NOMO-1 (cell line): Measurements from ENCODE around the gene NTHL1.
A peak's percentile ranks its signal among the peaks of the same experiment; 100 is the strongest.
"Not testable (repeated sequence)": the region's sequence is repeated elsewhere in the genome, so short reads cannot be mapped to it uniquely, and the experiment has no call there.

Source experiments
- DNase-seq, 2 experiments: peaks; one replicate each; lab custom pipeline; 2025; ENCODE audit not compliant: unreplicated experiment in 2 of 2; lab: John Stamatoyannopoulos, UW

NTHL1 gene

GRCh38 chr16:2011726-2012125 lies 35.9 kb downstream of the NTHL1 start:
- DNase-seq, result not testable (repeated sequence)

GRCh38 chr16:2009791-2010510 lies 37.7 kb downstream of the NTHL1 start, which contains the start of gene ZNF598:
ZNF598 (minus strand) TSS chr16:2009821.
- peak; percentile 65 to 80 for DNase-seq

DNA sequence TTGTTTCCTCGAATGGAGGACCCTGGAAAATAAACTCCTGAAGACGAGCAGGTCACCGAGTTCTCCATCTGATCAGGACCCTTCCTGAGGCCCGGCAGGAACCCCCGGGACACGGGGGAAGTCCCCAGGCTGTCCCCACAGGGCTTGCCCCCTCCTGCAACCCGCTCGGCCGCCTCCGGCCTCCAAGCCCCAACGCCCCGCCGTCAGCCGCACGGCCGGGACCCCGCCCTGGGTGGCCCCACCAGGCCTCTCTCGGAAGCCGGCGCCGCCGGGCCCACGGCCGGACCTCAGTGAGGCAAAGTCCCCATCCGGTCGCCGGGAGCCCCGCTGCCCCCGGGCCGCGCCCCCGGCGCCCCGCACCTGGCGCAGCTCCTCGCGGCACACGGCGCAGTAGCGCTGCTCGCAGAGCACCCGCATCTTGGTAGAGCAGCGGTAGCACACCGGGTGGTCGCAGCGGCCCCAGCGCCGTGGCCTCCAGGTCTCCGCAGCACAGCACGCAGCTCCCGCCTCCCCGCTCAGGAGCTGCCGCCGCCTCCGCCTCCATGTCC lies 38.4 kb downstream of the NTHL1 start:
- no peak for DNase-seq

DNA sequence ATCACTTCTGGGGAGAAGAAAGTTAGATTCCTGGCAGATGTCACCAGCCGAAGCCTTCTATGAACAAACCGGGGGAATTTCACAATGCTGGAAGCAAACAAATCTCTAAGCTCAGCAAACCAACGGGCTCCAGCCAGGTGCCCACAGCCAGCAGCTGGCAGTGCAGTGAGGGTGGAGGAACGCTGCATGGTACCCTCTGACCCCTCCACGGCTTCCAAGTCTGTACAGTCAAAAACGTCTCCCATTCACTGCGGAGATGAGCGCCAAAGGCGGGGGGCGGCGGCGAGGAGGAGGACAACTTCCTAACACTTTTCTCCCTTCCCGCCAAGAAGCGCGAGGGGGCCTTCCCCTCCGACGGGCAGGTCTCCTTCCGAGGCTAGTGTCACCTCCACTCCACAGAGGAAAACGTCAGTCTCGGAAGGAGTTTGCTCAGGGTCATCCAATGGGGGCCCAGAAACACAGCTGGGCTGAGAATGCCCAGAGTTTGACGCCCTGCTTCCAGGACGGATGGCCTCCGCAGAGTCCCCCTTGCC lies 38.9 kb downstream of the NTHL1 start:
- DNase-seq, result peak; percentile 24 to 41

DNA sequence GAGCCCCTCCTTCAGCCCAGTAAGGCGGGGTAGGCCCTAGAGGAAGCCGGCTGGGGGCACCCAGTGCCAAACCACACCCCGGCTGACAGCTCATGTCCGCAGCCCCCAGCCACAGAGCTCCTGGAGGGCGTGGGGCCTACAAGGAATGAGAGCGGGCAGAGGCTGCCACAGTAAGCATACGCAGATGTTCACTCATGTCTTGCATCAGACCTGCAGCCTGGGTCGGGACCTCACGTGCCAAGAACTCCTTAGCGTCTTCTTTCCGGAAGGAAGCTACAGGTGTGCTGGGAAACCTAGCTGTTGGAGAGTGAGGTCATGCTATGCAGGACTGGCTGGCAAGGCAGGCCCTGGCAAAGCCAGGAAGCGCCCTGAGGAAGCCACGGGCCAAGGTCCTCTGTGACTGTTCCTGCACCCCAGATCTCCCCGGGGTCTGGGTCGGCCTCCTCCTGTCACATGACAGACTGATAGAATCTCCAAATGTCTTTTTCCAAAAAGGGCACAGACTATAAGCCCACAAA lies 39.6 kb downstream of the NTHL1 start:
- DNase-seq, result peak; percentile 16 to 27

- no peak for DNase-seq
Measured at GRCh38 chr16:2007081-2007836, 40.4 kb downstream of the NTHL1 start.

- DNase-seq, result no peak
Measured at GRCh38 chr16:2006317-2006716, 41.3 kb downstream of the NTHL1 start.

- DNase-seq, result no peak
Measured at GRCh38 chr16:2005646-2006045, 42.0 kb downstream of the NTHL1 start.

- no peak for DNase-seq
Measured at GRCh38 chr16:2004795-2005517, 42.7 kb downstream of the NTHL1 start.

DNA sequence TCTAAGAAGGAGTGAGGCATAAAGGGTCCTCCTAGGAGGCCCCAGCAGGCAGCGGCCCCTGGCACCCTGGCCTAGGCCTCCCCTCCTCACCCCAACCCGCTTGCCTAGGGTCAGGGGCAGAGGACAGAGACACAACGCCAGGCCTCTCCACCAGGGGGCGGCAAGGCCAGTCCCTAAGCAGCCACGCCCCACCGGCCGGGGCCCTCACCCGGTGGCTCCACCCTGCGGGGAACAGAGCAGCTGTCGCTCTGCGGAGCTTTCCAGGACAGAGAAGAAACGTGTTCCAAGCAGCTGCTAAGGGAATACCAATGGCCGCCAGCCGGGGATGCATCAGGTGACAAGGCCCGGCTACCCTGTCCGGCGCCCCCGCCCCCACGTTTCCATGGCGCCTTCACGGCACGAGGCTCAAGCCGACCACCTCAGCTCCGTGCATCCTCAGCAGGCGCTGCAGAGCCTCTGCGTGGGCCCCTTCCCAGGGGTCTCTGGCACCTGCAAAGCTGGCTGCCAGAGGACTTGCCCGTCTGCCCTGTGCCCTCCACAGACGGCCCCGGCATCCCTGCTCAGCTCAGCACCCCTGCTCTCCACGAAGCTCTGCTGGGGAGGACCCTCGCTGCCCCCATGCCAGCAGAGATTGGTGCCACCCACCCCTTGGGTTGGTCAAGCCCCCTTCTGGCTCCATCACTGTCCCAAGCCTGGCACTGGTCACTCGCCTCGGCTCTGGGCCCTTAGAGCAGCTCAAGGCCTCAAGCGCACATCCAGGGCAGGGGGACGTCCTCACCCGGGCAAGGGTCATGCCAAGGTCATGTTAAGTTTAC lies 43.6 kb downstream of the NTHL1 start:
- peak; percentile 77 to 83 for DNase-seq

DNA sequence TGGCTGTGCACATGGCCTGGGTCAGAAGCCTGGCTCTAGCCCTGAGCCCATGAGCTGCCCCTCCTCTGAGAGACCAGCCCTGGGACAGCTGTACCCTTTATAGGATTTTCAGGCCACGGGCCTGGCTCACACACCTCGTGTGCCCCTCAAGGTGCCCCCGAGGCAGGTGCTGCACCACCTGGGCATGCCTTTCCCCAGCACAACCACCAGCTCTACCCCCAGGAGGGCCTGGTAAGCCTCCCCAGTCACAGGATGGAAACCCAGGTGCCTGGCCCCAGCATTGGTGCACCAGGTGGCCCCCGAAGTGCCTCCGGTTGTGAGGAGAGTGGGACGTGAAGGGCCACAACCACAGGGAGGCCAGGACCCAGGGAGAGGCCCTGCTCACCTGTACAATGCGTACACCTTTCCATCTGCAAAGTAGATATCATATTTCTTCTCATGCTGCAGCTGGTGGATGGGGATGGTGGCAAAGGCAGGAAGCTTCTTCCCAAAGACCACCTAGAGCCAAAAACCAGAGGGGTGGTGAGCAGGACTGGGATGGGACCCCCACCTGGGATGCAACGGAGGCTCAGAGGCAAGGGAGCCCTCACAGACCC lies 44.3 kb downstream of the NTHL1 start:
- no peak for DNase-seq

GRCh38 chr16:2002406-2003230 lies 45.0 kb downstream of the NTHL1 start:
- no peak for DNase-seq

GRCh38 chr16:2001456-2002355 lies 45.9 kb downstream of the NTHL1 start:
- no peak for DNase-seq

GRCh38 chr16:2001035-2001434 lies 46.6 kb downstream of the NTHL1 start:
- no peak for DNase-seq

GRCh38 chr16:1999866-2000514 lies 47.6 kb downstream of the NTHL1 start:
- no peak for DNase-seq

DNA sequence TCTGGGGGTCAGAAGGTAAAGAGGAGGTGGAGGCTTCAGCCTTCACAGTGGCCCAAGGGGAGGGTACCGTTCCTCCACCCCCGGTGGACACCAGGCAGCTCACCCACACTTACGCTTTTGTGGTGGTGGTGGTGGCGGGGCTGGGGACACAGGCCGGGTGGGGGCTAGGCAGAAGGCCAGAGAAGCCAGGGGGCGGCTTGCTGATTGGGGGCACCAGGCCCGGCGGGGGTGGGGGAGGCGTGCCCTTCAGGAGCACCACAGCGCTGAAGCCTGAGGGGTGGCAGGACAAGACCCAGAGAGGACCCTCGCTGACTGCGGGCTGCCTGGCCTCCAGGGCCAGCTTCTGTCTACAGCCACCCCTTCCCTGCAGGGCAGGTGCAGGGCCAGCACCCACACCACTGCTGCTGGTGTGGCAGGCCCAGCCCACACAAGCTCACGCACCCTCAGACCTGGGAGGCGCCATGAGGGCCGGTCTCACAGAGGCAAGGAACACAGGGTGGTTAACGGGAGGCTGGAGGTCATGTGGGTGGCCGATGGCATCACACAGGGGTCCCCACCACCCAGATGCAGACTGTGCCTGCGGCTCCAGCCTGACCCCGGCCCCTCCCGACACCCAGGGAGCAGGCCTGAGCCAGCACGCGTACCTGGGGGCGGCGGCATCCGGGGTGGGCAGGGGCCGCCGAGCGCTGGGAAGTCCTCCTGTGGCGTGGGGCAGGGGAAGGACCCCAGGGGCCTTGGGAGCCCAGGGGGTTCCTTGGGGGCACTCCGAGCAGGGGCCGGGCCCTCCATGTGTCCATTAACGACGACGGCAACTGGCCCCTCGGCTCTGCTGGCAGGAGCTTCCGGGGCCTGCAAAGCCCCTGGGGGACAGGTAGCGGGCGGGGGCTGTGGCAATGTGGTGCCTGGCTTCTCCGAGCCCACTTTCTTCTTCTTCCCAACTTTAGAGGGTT lies 48.5 kb downstream of the NTHL1 start:
- no peak for DNase-seq
